ENCODE data around the gene CREB3L1. TPM values are rescaled to one million over a fixed set of nuclear protein-coding genes. Genes with fewer than 3 reads are reported as not detected.

The CREB3L1 gene
- 2.6 and 3.3 TPM in 2 replicates for total RNA-seq (2021)
- long read RNA-seq, partial matches to known transcripts = 0 of 1 reads
- long read RNA-seq, other reads (novel, unspliced or antisense) = 0 of 1 reads

GRCh38 chr11:46277622-46278386 is at the start of gene CREB3L1:
CREB3L1 (plus strand) TSS chr11:46277662; CDS start chr11:46278112, 450 bp downstream.
- H3T11ph ChIP-seq (ENCODE audit: low read length) = no peak within 1 kb of the TSS
- no peak within 1 kb of the TSS for H2BK12ac ChIP-seq (ENCODE audit: insufficient read length, low read depth, low read length)
- peaks cover 11% of the 10 kb centered on the region for H3K27me3 Mint-ChIP-seq (ENCODE audit: low read depth)
- no peaks in the 10 kb centered on the region; a peak in 1 of 7 replicates for H3K36me3 Mint-ChIP-seq (ENCODE audit: insufficient read depth in 1 of 3, low read depth in 3 of 3)
- peaks cover 13% of the 10 kb centered on the region; the same call in 1 of the 2 replicates for H3K4me1 ChIP-seq (ENCODE audit: insufficient read depth, low read length)
- H3K18ac ChIP-seq (ENCODE audit: insufficient read length, low read depth, low read length) = no peak within 1 kb of the TSS
- no peak within 1 kb of the TSS for H2BK20ac ChIP-seq (ENCODE audit: low read depth, low read length, poor library complexity, severe bottlenecking)
- H3K14ac ChIP-seq (ENCODE audit: insufficient read depth, low read length) = no peak within 1 kb of the TSS
- H3K4ac ChIP-seq (ENCODE audit: low read depth, low read length) = no peak within 1 kb of the TSS
- peaks cover 6% of the 10 kb centered on the region for H3K23me2 ChIP-seq (ENCODE audit: insufficient read length, low read depth, low read length, poor library complexity, severe bottlenecking)
- H3K9me3 ChIP-seq (ENCODE audit: control insufficient read depth, low read depth, low read length) = no peaks in the 10 kb centered on the region
- H4K20me1 ChIP-seq (ENCODE audit: control insufficient read depth, insufficient read depth, insufficient read length) = no peaks in the 10 kb centered on the region
- peak; percentile 69 for DNase-seq
- H3K4me3 Mint-ChIP-seq = peak within 1 kb of the TSS; percentile 72 to 91
- no peak within 1 kb of the TSS for H2BK120ac ChIP-seq (ENCODE audit: low read depth, low read length, poor library complexity, severe bottlenecking)
- H4K8ac ChIP-seq (replicated peaks; ENCODE audit: insufficient read length, low read depth, low read length) = no peak within 1 kb of the TSS
- peaks cover 41 to 62% of the 10 kb centered on the region in 2 experiments for H3K4me1 Mint-ChIP-seq
- H3K79me2 ChIP-seq (ENCODE audit: insufficient read depth, low read length) = no peaks in the 10 kb centered on the region
- peak within 1 kb of the TSS; percentile 34 for H3K9ac ChIP-seq (ENCODE audit: extremely low read depth, insufficient read length, low read length)
- no peaks in the 10 kb centered on the region for H3K27me3 ChIP-seq (ENCODE audit: insufficient read depth, low read length)
- no peaks in the 10 kb centered on the region for H3K79me1 ChIP-seq (ENCODE audit: insufficient read depth, low read depth, low read length, poor library complexity, severe bottlenecking)
- H3K56ac ChIP-seq (ENCODE audit: insufficient read length, low read depth, low read length) = no peak within 1 kb of the TSS
- H2AFZ ChIP-seq (ENCODE audit: low read length) = peak within 1 kb of the TSS; percentile 66
- no peak within 1 kb of the TSS for H4K91ac ChIP-seq (ENCODE audit: insufficient read length, low read depth, low read length)
- H3K27ac ChIP-seq (ENCODE audit: insufficient read length, low read depth, low read length) = no peak within 1 kb of the TSS
- H2BK15ac ChIP-seq (ENCODE audit: low read depth, low read length) = no peak within 1 kb of the TSS
- H3K9me3 Mint-ChIP-seq = no peaks in the 10 kb centered on the region
- WGBS (ENCODE audit: extremely low coverage, insufficient read length, low lambda C conversion rate) = no CpG with 5 or more reads among the region's 61 CpGs
- TF ChIP-seq CTCF (conservative IDR thresholded peaks at IDR 0.05) = no peak
- no peak within 1 kb of the TSS for H3K27ac Mint-ChIP-seq
- H4K5ac ChIP-seq (ENCODE audit: insufficient read length, low read depth, low read length) = no peak within 1 kb of the TSS
- no peak within 1 kb of the TSS for H2BK5ac ChIP-seq (ENCODE audit: insufficient read length, low read length)
- H3K4me2 ChIP-seq (ENCODE audit: insufficient read depth, insufficient read length, low read length) = peak within 1 kb of the TSS; percentile 90
- H2AK5ac ChIP-seq (ENCODE audit: insufficient read length, low read length) = no peak within 1 kb of the TSS
- H3K23ac ChIP-seq (ENCODE audit: insufficient read length, low read depth, low read length) = no peak within 1 kb of the TSS
